NCI-H2196 (cell line): ENCODE results near the gene TCF7.

Source experiments
- DNase-seq: peaks from one replicate; lab custom pipeline; 2025; ENCODE audit not compliant: unreplicated experiment; lab: John Stamatoyannopoulos, UW

TCF7 gene

GRCh38 chr5:134175921-134176510 lies 61.5 kb downstream of the TCF7 start:
- no peak for DNase-seq

- peak; percentile 82 for DNase-seq
Measured at GRCh38 chr5:134176511-134177368, 62.3 kb downstream of the TCF7 start, which contains the start of gene SKP1. SKP1 (minus strand) TSS chr5:134176950; CDS start chr5:134174022, 2,928 bp downstream.

GRCh38 chr5:134177369-134178095 lies 63.1 kb downstream of the TCF7 start:
- DNase-seq: peak; percentile 76

- DNase-seq: no peak
Measured at GRCh38 chr5:134178096-134178419, 63.6 kb downstream of the TCF7 start.

GRCh38 chr5:134183481-134183880 lies 69.0 kb downstream of the TCF7 start:
- DNase-seq: no peak

- peak; percentile 73 for DNase-seq
Measured at GRCh38 chr5:134184155-134185135, 70.0 kb downstream of the TCF7 start.

GRCh38 chr5:134188092-134188491 lies 73.6 kb downstream of the TCF7 start:
- DNase-seq: no peak

- no peak for DNase-seq
Measured at GRCh38 chr5:134189031-134189430, 74.5 kb downstream of the TCF7 start.

GRCh38 chr5:134195666-134196065 lies 81.2 kb downstream of the TCF7 start:
- no peak for DNase-seq
